GM19238 (cell line): Measurements from ENCODE around the gene GNAQ.

Experiments
- DNase-seq: peaks from one replicate; pipeline ENCODE4 v3.0.0; 2011; ENCODE audit warnings: low spot score; ENCODE audit not compliant: insufficient read length

The GNAQ gene

GRCh38 chr9:77847059-77847499 lies 184.5 kb downstream of the GNAQ start:
- DNase-seq = no peak

GRCh38 chr9:77844415-77844814 lies 187.2 kb downstream of the GNAQ start:
- DNase-seq = no peak

GRCh38 chr9:77843871-77844155 lies 187.8 kb downstream of the GNAQ start:
- no peak for DNase-seq

DNA sequence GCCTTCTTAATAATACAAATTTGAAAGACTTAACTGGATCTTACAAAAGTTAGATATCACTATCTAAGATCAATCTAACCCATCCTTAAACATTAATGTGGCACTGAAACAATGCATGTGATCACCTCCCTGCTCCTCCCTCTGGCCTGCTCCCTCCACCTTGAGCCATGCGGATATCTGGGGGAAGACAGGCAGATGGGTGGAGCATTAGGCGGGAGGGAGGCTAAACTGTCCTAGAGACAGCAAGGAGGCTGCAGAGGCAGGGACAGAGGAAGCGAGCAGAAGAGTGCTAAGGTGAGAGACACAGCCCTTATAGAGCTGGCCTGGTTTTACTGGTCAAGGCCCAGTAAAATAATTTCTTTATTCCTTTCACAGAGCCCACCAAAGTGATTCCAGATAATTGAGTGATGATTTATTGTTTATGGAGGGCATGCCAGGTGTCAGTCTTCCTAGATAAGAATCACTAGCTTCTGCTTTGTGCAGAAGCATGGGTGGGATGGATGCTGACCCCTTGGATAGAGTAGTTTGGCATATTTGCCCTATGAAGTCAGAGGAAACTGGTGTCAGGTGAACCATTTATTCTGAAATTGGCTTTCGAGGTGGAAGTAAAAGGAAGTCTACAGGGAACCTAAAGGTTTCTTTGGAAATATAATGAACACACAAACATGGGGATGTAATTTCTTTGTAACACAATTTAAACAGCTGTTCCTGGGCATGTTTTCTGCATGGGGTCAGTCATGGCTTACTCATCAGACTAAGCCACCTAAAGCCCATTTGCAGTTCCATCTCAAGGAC lies 188.3 kb downstream of the GNAQ start:
- no peak for DNase-seq

GRCh38 chr9:77841739-77842386 lies 189.7 kb downstream of the GNAQ start:
- no peak for DNase-seq

GRCh38 chr9:77839459-77840140 lies 192.0 kb downstream of the GNAQ start:
- DNase-seq = no peak

- no peak for DNase-seq
Observed at GRCh38 chr9:77838986-77839385, 192.6 kb downstream of the GNAQ start.

DNA sequence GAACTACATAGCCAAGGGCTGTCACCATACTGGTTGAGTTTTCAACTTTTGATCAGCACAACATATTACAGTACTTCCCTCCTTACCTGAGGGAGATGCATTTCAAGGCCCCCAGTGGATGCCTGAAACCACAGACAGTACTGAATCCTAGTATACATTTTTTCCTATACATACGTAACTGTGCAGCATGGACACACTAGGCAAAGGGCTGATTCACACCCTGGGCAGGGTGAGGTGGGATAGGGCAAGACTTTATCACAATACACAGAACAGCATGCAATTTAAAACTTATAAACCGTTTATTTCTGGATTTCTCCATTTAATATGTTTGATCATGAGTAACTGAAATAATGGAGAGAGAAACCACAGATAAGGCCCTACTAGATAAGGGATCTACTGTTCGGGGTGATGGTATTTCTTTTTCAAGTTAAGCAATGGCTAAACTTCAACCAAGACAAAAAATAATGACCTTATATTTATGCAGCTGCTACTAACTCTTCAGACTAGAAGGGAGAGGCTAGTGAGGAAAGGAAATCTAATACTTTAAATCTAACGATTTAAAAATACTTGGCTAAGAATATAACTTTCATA lies 196.6 kb downstream of the GNAQ start:
- no peak for DNase-seq

DNA sequence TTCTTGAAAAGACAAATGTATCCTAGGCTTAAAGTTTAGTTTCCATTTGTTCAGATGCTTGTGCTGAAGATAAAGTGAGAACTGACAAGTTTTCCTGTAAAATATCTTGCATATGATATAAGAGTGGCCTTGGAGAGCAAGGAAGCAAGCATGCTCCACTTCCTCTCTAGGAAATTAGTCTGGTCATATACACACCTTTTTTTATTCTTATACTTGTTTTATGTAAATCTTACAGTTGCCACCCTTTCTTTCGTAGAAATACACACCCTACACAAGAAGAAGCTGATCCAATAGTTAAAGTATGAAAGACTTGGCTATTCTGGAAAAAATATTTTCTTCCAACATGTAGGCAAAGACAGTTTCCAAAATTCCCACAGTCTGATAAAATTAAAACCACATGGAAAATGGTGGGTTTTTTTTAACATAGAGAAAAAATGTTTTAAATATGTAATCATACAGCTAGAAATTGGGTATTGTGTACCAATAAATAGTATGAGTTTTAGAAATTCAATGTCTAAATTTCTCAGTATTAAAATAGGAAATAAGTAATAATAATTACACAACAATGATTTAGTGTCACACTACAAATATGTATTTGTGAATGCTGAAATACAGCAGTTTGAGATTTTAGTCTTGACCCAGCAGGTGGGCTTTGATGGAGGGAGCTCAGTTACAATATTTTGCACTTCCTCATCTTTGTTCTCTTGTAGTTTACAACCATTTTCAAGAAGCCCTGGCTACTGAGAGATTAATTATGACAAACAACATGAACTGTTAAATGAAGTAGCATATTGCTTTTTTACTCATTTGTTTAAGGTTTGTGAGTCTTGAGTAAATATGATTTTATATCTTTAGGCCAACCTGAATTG lies 197.8 kb downstream of the GNAQ start:
- DNase-seq = no peak

GRCh38 chr9:77832639-77833038 lies 199.0 kb downstream of the GNAQ start:
- DNase-seq = no peak

DNA sequence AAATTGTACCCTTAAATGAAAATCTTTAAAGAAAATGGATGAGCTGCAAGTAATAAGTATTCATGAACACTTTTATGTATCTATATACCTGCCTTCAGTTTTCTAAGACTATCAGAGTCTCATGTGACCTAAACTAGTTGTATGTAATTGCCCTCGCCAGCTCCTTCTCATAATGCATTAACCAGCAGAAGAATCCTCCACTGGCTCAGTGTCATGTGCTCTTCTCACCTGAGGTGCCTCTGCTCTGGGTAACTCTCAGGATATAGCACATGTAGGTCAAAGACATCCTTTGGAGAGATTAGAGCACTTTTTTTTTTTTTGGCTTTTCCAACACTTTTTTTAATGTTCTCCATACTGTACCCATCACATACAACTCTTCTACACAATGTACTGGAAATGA lies 199.8 kb downstream of the GNAQ start:
- DNase-seq = no peak

GRCh38 chr9:77830618-77831285 lies 200.9 kb downstream of the GNAQ start:
- DNase-seq = no peak

GRCh38 chr9:77829420-77829819 lies 202.2 kb downstream of the GNAQ start:
- no peak for DNase-seq

DNA sequence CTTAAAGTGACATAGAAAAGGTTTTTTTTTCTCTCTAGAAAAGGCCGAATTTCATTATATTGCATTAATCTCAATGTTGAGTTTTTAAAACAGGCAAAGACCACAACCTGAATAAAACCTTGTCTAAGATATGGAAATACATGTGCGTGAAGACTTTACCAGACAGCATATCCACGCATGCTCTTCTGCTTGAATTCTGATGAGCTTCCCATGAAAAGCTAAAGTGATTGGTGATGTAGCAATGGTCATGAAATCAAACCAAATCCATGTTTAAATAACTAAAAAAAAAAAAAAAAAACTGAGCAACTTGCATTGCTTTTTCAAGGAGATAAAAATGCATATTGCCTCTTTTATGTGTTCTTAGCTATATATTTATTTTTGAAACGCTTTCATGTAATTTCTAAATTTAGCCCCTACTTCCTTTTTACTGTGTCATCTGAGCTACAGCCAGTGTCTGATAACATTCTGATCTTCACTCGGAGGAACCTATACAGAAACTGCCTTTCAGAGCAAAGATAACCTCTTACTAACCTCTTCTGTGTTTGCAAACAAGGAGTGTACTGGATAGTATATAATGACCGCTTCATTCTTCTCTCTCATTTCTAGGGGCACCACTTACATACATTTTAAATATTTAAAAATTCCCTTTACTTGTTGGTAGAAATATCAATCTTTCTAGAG lies 204.4 kb downstream of the GNAQ start:
- no peak for DNase-seq

GRCh38 chr9:77826621-77827020 lies 205.0 kb downstream of the GNAQ start:
- no peak for DNase-seq

DNA sequence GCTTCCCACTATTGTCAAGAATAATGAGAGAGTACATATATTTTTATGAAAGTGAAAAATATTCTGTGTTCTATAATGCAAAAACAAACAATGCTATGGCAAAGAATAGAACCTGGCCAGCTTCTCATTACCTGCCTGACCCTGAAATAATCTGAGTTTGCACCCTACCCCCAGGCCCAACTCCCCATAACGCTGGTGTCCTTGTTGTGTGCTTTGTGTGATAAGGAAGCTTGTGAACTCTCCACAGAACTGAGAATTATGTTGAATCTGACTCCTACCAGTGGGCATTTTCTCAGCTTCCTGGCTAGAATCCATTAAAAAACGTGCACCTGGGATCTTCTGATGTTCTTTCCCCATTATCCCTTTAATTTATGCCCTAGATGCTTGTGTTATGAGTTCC lies 205.5 kb downstream of the GNAQ start:
- DNase-seq = no peak

DNA sequence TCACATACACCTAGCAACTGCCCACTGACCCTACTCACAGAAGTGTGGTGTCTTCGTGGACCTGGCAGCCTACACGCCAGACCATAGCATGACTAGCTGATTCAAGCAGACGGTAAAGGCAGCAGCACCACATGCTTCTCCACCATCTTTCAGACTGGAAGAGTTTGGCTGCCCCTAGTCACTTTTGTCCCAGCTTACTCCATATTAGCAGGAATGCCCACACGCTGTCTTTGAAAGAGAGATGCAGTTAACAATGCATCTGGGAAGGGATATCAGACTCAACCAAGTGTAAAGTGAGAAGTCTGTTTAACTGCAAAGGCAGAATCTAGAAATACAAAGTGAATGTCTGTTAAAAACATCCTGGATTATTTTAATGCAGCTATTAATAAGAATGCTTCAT lies 206.2 kb downstream of the GNAQ start:
- DNase-seq = no peak

DNA sequence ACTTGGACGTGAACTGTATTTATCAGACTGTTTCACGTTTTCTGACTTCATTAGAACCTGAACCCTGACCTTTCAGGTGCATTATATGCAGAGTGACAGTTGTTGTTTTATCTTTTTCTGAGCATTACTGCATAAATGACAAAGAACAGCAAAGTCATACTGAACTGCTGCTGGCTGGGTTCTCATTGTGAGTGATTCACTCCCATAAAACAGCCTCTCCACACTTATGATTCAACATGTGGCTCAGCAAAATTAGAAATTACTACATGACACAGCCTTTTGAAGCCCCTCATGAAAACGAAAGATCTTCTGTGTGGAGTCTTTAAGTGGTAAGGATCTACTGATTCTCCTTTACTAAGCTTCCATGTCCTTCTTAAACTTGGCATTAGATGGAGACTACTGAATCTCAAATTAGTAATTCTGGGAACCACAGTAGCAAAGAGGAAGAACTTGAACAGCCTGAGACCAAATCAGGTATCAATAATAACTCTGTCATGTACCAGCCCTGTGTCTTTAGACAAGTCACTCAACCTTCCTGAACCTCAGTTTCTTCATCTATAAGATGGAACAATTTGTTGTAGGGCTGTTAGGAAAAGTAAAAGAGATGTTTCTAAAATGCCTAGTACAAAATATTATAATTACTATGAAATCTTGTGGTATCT lies 211.2 kb downstream of the GNAQ start:
- no peak for DNase-seq

DNA sequence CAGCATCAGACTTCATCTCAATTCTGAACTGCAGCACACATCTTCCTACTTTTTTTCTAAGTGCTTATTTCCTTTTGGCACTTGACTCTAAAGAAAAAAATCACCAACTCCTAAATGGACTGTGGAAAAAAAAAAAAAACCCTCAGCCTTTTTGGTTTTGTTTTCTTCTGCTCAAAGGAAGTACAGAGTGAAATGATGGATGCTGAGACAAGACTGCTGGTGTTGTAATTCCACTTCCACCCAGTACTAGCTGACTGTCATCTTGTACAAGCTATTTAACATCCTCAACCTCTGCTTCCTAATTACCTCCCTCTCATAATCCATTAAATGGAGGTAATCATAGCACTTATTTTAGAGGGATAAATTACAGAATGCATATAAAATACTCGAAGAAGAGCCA lies 212.0 kb downstream of the GNAQ start:
- DNase-seq = no peak
